RPMI8226 (cell line): Measurements from ENCODE around the gene TAF10.

Experiments used
- DNase-seq: peaks from one replicate; pipeline ENCODE4 v3.0.0-alpha.2; 2015

Gene TAF10

GRCh38 chr11:6607190-6607795, 4.7 kb downstream of the TAF10 start:
- no peak for DNase-seq

GRCh38 chr11:6606471-6607189, 5.4 kb downstream of the TAF10 start:
- DNase-seq: peak; percentile 70

- DNase-seq: no peak
Measured at GRCh38 chr11:6604790-6605189, 7.2 kb downstream of the TAF10 start.

GRCh38 chr11:6604081-6604626, 7.9 kb downstream of the TAF10 start:
- DNase-seq: peak; percentile 68

GRCh38 chr11:6603287-6604080, 8.5 kb downstream of the TAF10 start, which contains the start of the genes ILK and RRP8:
Gene ILK, plus strand, starts transcription at chr11:6603774. Its CDS starts 498 bp downstream, at chr11:6604272.
Gene RRP8, minus strand, starts transcription at chr11:6603616. Its CDS starts 114 bp downstream, at chr11:6603502.
- peak; percentile 84 for DNase-seq

GRCh38 chr11:6602096-6602940, 9.7 kb downstream of the TAF10 start:
- DNase-seq: no peak

- no peak for DNase-seq
Measured at GRCh38 chr11:6601041-6601461, 11.0 kb downstream of the TAF10 start.

GRCh38 chr11:6599881-6600390, 12.1 kb downstream of the TAF10 start:
- DNase-seq: no peak

- DNase-seq: no peak
Measured at GRCh38 chr11:6599449-6599848, 12.6 kb downstream of the TAF10 start.

GRCh38 chr11:6598555-6598954, 13.5 kb downstream of the TAF10 start:
- DNase-seq: no peak

GRCh38 chr11:6596239-6596877, 15.7 kb downstream of the TAF10 start:
- DNase-seq: no peak

GRCh38 chr11:6594142-6594768, 17.8 kb downstream of the TAF10 start:
- DNase-seq: no peak

GRCh38 chr11:6588018-6588417, 24.0 kb downstream of the TAF10 start:
- DNase-seq: no peak

- DNase-seq: no peak
Measured at GRCh38 chr11:6587360-6587953, 24.6 kb downstream of the TAF10 start.

GRCh38 chr11:6586434-6587359, 25.3 kb downstream of the TAF10 start:
- DNase-seq: no peak

GRCh38 chr11:6584528-6584927, 27.5 kb downstream of the TAF10 start:
- no peak for DNase-seq

GRCh38 chr11:6583584-6583983, 28.4 kb downstream of the TAF10 start:
- DNase-seq: no peak

GRCh38 chr11:6579681-6580080, 32.3 kb downstream of the TAF10 start:
- no peak for DNase-seq

- DNase-seq: no peak
Measured at GRCh38 chr11:6578134-6578533, 33.9 kb downstream of the TAF10 start.
